Neural progenitor cell (in vitro differentiated cells): ENCODE measurements around the gene NSUN7. TPM values are rescaled to one million over a fixed set of nuclear protein-coding genes. Genes with fewer than 3 reads are reported as not detected.

Experiments used
- DNase-seq: peaks from one replicate; pipeline ENCODE4 v3.0.0-alpha.2; 2016; ENCODE audit warnings: low spot score
- H2AFZ ChIP-seq: fragments of 200-600 bp; sonication (generic); replicated peaks from 2 replicates; pipeline ENCODE4 v1.6.1; 2016; ENCODE audit warnings: antibody characterized with exemption
- H3F3A ChIP-seq: fragments of 200-600 bp; sonication (generic); 2 replicates; pipeline ENCODE4 v1.6.1; 2016; ENCODE audit warnings: antibody characterized with exemption, low read depth
- H3K27ac ChIP-seq: fragments of 200-600 bp; sonication (generic); 2 replicates; pipeline ENCODE4 v1.5.1; 2016; ENCODE audit warnings: mild to moderate bottlenecking
- H3K27me3 ChIP-seq: fragments of 200-600 bp; sonication (generic); 2 replicates; pipeline ENCODE4 v1.6.1; 2016; ENCODE audit warnings: mild to moderate bottlenecking, moderate library complexity
- H3K36me3 ChIP-seq: fragments of 200-600 bp; sonication (generic); 2 replicates; pipeline ENCODE4 v1.5.1; 2016
- H3K4me1 ChIP-seq: fragments of 200-600 bp; sonication (generic); 2 replicates; pipeline ENCODE4 v1.6.1; 2016; ENCODE audit warnings: mixed run types
- H3K4me2 ChIP-seq: fragments of 200-600 bp; sonication (generic); 2 replicates; pipeline ENCODE4 v1.6.1; 2016
- H3K4me3 ChIP-seq: fragments of 200-600 bp; sonication (generic); 2 replicates; pipeline ENCODE4 v1.5.1; 2016
- H3K79me2 ChIP-seq: fragments of 200-600 bp; sonication (generic); 2 replicates; pipeline ENCODE4 v1.6.1; 2016; ENCODE audit warnings: low read depth
- H3K9ac ChIP-seq: fragments of 200-600 bp; sonication (generic); 2 replicates; pipeline ENCODE4 v1.6.1; 2016
- H3K9me3 ChIP-seq: fragments of 200-600 bp; sonication (generic); 2 replicates; pipeline ENCODE4 v1.5.1; 2016; ENCODE audit warnings: low read depth
- H4K20me1 ChIP-seq: fragments of 200-600 bp; sonication (generic); 2 replicates; pipeline ENCODE4 v1.6.1; 2016; ENCODE audit warnings: low read depth
- H3K27ac Mint-ChIP-seq: 3 replicates; pipeline ENCODE4 v1.8.0; 2021; ENCODE audit warnings: mixed read lengths
- H3K27me3 Mint-ChIP-seq: 2 replicates; pipeline ENCODE4 v1.8.0; 2022; ENCODE audit warnings: low read depth, mild to moderate bottlenecking, inconsistent platforms, moderate library complexity, mixed read lengths; ENCODE audit not compliant: insufficient read depth
- H3K36me3 Mint-ChIP-seq: 3 replicates; pipeline ENCODE4 v1.8.0; 2021; ENCODE audit warnings: mixed read lengths
- H3K4me1 Mint-ChIP-seq: 3 replicates; pipeline ENCODE4 v1.8.0; 2021; ENCODE audit warnings: mixed read lengths
- H3K4me3 Mint-ChIP-seq: 3 replicates; pipeline ENCODE4 v1.8.0; 2021; ENCODE audit warnings: mild to moderate bottlenecking, moderate library complexity, mixed read lengths
- H3K9me3 Mint-ChIP-seq: 3 replicates; pipeline ENCODE4 v1.8.0; 2020; ENCODE audit warnings: mixed read lengths
- EZH2 ChIP-seq: fragments of 200-600 bp; sonication (generic); IDR thresholded peaks from 2 replicates; pipeline ENCODE4 v1.6.1; 2017; ENCODE audit warnings: antibody characterized with exemption, mild to moderate bottlenecking, moderate library complexity
- EZH2phosphoT487 ChIP-seq: fragments of 200-600 bp; sonication (generic); IDR thresholded peaks from 2 replicates; pipeline ENCODE4 v1.6.1; 2017; ENCODE audit warnings: antibody characterized with exemption
- total RNA-seq: library from RNA; depleted of rRNA; stranded (reverse); fragments of >200 nt; gene quantifications from 2 replicates; pipeline ENCODE4 v1.2.3, GENCODE V29; 2015; ENCODE audit warnings: low replicate concordance
- TF ChIP-seq, protein P1 (sequence below): fragments of 200-600 bp; sonication (generic); IDR thresholded peaks from 2 replicates; pipeline ENCODE4 v1.5.1; 2017; ENCODE audit warnings: antibody characterized with exemption, mild to moderate bottlenecking

Gene NSUN7, protein sequence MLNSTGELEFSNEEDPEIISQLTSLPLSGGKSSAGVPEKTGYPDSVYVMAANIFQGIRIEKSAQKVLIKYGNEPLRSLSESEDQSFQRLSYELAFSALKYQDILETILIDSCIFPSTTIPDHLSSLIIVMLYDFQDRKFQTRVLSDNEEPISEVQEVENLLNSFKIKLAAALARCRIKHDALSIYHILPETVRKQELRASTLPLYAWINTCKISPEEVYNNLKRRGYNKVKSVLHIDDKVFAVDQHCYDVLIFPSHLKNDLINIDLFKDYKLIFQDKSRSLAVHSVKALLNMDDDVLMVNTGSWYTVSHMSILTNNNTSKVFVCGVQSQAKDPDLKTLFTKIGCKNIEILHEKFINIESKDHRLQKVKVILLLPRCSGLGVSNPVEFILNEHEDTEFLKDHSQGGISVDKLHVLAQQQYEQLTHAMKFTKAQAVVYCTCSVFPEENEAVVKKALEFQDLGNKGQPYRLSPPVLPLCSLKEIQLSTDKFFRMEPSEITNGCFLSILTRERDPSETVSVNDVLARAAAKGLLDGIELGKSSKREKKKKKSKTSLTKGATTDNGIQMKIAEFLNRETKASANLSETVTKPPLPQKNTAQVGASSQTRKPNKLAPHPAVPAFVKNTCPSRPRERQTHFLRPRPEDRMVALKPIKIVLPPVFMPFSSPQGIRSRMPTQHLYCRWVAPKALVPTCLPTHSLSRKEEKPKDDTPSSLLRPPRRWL
- total RNA-seq = 29.1 and 37.4 TPM in 2 replicates

DNA sequence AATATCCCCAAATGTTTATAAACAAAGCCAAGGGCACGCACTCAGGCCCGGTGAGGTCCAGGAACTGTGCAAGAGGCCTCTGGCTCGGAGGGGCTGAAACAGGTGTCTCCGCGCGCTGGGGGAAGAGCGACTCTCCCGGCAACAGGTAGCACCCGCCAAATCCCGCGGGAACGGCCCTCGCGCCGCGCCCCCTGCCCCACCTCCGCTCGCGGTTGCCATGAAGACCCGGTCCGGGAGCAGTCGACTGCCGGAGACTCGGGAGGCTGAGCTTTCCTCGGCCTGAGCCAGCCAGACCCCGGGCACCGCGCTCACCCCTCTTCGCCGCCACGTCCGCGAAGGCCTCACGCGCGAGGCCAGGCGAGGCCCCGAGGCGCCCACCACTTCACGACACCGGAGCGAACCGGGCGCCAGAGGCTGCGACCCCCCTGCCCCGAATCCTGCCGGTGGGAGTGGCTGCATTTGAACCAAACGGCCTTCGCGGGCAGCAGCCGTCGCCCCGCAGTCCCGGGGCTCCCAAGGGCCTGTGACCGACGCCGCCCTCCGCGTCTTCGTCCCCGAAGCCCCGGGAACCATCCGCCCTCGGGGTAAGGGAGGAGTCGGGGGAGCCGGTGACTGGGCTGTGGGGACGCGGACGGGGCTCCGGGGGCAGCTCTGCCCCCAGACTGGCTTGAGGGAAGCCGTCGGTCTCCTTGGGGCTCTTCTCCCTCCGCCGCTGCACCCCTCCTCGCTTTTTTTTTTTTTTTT, at the start of gene NSUN7:
Gene NSUN7, plus strand, starts transcription at position 239 of the 744 bp plus-strand sequence. CDS start 739 bp downstream, outside the sequence.
- Histone ChIP-seq H3K9ac (peak within 1 kb of the TSS; percentile 62), H3K27me3 (no peaks in the 10 kb centered on the region), H3K4me3 (peak within 1 kb of the TSS; percentile 66), H3K4me1 (peaks cover 5% of the 10 kb centered on the region), H3F3A (peaks cover 15% of the 10 kb centered on the region), H3K27ac (peak within 1 kb of the TSS; percentile 7), H2AFZ (peak within 1 kb of the TSS; percentile 80), H3K79me2 (peaks cover 31% of the 10 kb centered on the region), H3K9me3 (no peaks in the 10 kb centered on the region), H3K36me3 (peaks cover 14% of the 10 kb centered on the region), H4K20me1 (no peaks in the 10 kb centered on the region), H3K4me2 (peak within 1 kb of the TSS; percentile 91)
- peak; percentile 89 for DNase-seq
- peak within 1 kb of the TSS; percentile 31 for H3K27ac Mint-ChIP-seq
- H3K4me1 Mint-ChIP-seq = peaks cover 7% of the 10 kb centered on the region
- H3K36me3 Mint-ChIP-seq = peaks cover 20% of the 10 kb centered on the region
- peak within 1 kb of the TSS; percentile 89 for H3K4me3 Mint-ChIP-seq
- H3K27me3 Mint-ChIP-seq = no peaks in the 10 kb centered on the region
- H3K9me3 Mint-ChIP-seq = peaks cover 7% of the 10 kb centered on the region
- TF ChIP-seq EZH2phosphoT487 = no peak
- TF ChIP-seq EZH2 = no peak
- TF ChIP-seq, protein P1, sequence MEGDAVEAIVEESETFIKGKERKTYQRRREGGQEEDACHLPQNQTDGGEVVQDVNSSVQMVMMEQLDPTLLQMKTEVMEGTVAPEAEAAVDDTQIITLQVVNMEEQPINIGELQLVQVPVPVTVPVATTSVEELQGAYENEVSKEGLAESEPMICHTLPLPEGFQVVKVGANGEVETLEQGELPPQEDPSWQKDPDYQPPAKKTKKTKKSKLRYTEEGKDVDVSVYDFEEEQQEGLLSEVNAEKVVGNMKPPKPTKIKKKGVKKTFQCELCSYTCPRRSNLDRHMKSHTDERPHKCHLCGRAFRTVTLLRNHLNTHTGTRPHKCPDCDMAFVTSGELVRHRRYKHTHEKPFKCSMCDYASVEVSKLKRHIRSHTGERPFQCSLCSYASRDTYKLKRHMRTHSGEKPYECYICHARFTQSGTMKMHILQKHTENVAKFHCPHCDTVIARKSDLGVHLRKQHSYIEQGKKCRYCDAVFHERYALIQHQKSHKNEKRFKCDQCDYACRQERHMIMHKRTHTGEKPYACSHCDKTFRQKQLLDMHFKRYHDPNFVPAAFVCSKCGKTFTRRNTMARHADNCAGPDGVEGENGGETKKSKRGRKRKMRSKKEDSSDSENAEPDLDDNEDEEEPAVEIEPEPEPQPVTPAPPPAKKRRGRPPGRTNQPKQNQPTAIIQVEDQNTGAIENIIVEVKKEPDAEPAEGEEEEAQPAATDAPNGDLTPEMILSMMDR = no peak

DNA sequence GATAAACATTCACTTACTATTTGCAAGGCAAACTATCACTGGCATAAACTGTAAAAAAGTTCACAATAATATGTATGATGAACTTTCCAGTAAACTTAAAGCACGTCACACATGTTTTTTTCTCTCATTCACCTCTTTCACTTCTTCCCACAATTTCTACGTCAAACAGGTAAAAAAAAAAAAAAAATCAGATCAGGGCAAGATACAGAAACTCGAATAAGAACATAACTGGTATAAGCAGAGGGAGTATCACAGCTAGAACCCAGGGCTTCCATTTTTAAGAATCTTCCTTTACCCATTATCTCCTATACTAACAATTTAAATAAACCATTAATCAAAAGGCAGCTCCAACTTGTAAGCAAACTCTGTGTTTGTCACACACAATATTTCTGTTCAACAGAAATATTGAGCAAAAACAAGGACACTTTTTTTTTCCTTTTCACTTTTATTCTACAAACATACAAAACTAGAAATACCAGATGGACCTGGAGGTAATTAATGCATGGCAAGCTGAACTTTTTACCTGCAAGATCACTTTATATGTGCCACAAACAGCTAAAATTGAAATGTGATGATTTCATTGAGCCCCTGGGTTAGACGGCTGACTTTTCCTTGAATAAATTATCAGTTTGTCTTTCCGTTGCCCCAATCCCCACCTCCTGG, 47.5 kb upstream of the NSUN7 start:
- H3K36me3 ChIP-seq = no peaks in the 10 kb centered on the region
- H3K4me2 ChIP-seq = no peak overlapping the region
- no peaks in the 10 kb centered on the region for H4K20me1 ChIP-seq
- peaks cover 4% of the 10 kb centered on the region for H3K4me1 Mint-ChIP-seq
- TF ChIP-seq, protein P1 = no peak
- TF ChIP-seq EZH2phosphoT487 (no peak), EZH2 (no peak)
- H3K36me3 Mint-ChIP-seq = no peaks in the 10 kb centered on the region
- H3K4me3 Mint-ChIP-seq = no peak overlapping the region
- H3K27me3 ChIP-seq = no peaks in the 10 kb centered on the region
- H3K27me3 Mint-ChIP-seq = no peaks in the 10 kb centered on the region
- no peaks in the 10 kb centered on the region for H3K79me2 ChIP-seq
- no peak overlapping the region for H3K9ac ChIP-seq
- H3K4me1 ChIP-seq = no peaks in the 10 kb centered on the region
- no peak overlapping the region for H3K27ac Mint-ChIP-seq
- no peak for DNase-seq
- H3K4me3 ChIP-seq = no peak overlapping the region
- no peak overlapping the region for H2AFZ ChIP-seq
- H3K9me3 Mint-ChIP-seq = no peaks in the 10 kb centered on the region
- no peaks in the 10 kb centered on the region for H3K9me3 ChIP-seq
- no peak overlapping the region for H3K27ac ChIP-seq
- peaks cover 2% of the 10 kb centered on the region for H3F3A ChIP-seq

DNA sequence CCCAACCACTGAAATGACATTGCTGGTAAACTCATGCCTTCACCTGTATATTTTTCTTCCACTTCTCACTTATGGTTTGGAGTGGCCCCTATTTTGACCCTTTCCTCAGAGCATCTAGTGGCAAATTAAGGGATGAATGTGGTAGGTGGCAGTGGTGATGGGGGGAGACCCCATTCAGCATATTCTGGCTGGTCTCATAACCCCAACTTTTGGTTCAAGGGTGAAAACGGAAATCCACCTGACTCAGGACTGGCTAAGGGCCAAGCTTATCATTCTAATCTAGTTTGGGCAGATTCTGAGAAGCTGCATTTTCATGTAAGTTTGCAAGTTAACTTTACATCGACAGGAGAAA, 47.0 kb upstream of the NSUN7 start:
- no peaks in the 10 kb centered on the region for H3K36me3 Mint-ChIP-seq
- no peaks in the 10 kb centered on the region for H3K27me3 Mint-ChIP-seq
- H3K9me3 ChIP-seq = no peaks in the 10 kb centered on the region
- H3K27ac ChIP-seq = no peak overlapping the region
- H4K20me1 ChIP-seq = no peaks in the 10 kb centered on the region
- peaks cover 2% of the 10 kb centered on the region for H3F3A ChIP-seq
- no peak overlapping the region for H3K4me3 Mint-ChIP-seq
- no peak overlapping the region for H3K4me2 ChIP-seq
- H3K4me1 Mint-ChIP-seq = peaks cover 4% of the 10 kb centered on the region
- DNase-seq = no peak
- H3K9me3 Mint-ChIP-seq = no peaks in the 10 kb centered on the region
- H3K4me1 ChIP-seq = no peaks in the 10 kb centered on the region
- H3K36me3 ChIP-seq = no peaks in the 10 kb centered on the region
- H2AFZ ChIP-seq = no peak overlapping the region
- H3K4me3 ChIP-seq = no peak overlapping the region
- H3K27me3 ChIP-seq = no peaks in the 10 kb centered on the region
- no peaks in the 10 kb centered on the region for H3K79me2 ChIP-seq
- H3K9ac ChIP-seq = no peak overlapping the region
- TF ChIP-seq, protein P1 = no peak
- TF ChIP-seq EZH2 (no peak), EZH2phosphoT487 (no peak)
- H3K27ac Mint-ChIP-seq = no peak overlapping the region
